Mesothelial cell of epicardium (in vitro differentiated cells): Measurements from ENCODE around the gene DCXR. TPM values are rescaled to one million over a fixed set of nuclear protein-coding genes. Genes with fewer than 3 reads are reported as not detected.
A peak's percentile ranks its signal among the peaks of the same experiment; 100 is the strongest.

Source experiments
- DNase-seq, 2 experiments: peaks; one replicate each; pipeline ENCODE4 v3.0.0; 2021; ENCODE audit warnings: low spot score in 2 of 2; ENCODE audit not compliant: unreplicated experiment in 2 of 2
- H3K27ac Mint-ChIP-seq: 2 replicates; pipeline ENCODE4 v1.8.0; 2021; ENCODE audit warnings: mixed read lengths
- H3K27me3 Mint-ChIP-seq: 2 replicates; pipeline ENCODE4 v1.8.0; 2021; ENCODE audit warnings: low read depth, mixed read lengths
- H3K36me3 Mint-ChIP-seq: 2 replicates; pipeline ENCODE4 v1.8.0; 2021; ENCODE audit warnings: mixed read lengths
- H3K4me1 Mint-ChIP-seq: 2 replicates; pipeline ENCODE4 v1.8.0; 2021; ENCODE audit warnings: mixed read lengths
- H3K4me3 Mint-ChIP-seq: 2 replicates; pipeline ENCODE4 v1.8.0; 2021; ENCODE audit warnings: mild to moderate bottlenecking, moderate library complexity, mixed read lengths
- H3K9me3 Mint-ChIP-seq: 2 replicates; pipeline ENCODE4 v1.8.0; 2021; ENCODE audit warnings: mixed read lengths
- CTCF ChIP-seq: fragments of 200-600 bp; sonication (generic); IDR thresholded peaks from one replicate; pipeline ENCODE4 v1.5.0; 2021; ENCODE audit warnings: antibody characterized with exemption; ENCODE audit not compliant: unreplicated experiment
- total RNA-seq: library from RNA; stranded (reverse); gene quantifications from 3 replicates; pipeline ENCODE4 v1.2.1, GENCODE V29; 2021

Gene DCXR
- total RNA-seq, 1 donor from 2014 or later, result 77.6 TPM

- TF ChIP-seq CTCF, result no peak
- Mint-ChIP-seq H3K4me3 (no peak overlapping the region), H3K9me3 (no peaks in the 10 kb centered on the region), H3K4me1 (peaks cover 17% of the 10 kb centered on the region), H3K27ac (no peak overlapping the region), H3K27me3 (no peaks in the 10 kb centered on the region), H3K36me3 (peaks cover 3% of the 10 kb centered on the region)
- DNase-seq, result no peak
These were observed 9.3 kb downstream of the DCXR start for GRCh38 chr17:82028246-82028645.

- H3K27me3 Mint-ChIP-seq, result no peaks in the 10 kb centered on the region
- no peaks in the 10 kb centered on the region for H3K9me3 Mint-ChIP-seq
- peaks cover 21% of the 10 kb centered on the region for H3K4me1 Mint-ChIP-seq
- TF ChIP-seq CTCF, result no peak
- no peak overlapping the region for H3K4me3 Mint-ChIP-seq
- H3K36me3 Mint-ChIP-seq, result peaks cover 3% of the 10 kb centered on the region
- no peak for DNase-seq
- H3K27ac Mint-ChIP-seq, result no peak overlapping the region
These were observed 11.9 kb downstream of the DCXR start for GRCh38 chr17:82025401-82026107.

GRCh38 chr17:82024859-82025258 lies 12.6 kb downstream of the DCXR start:
- no peak overlapping the region for H3K4me3 Mint-ChIP-seq
- H3K27ac Mint-ChIP-seq, result no peak overlapping the region
- no peaks in the 10 kb centered on the region for H3K27me3 Mint-ChIP-seq
- TF ChIP-seq CTCF, result no peak
- no peaks in the 10 kb centered on the region for H3K9me3 Mint-ChIP-seq
- peaks cover 18% of the 10 kb centered on the region for H3K4me1 Mint-ChIP-seq
- H3K36me3 Mint-ChIP-seq, result peaks cover 3% of the 10 kb centered on the region
- no peak for DNase-seq

GRCh38 chr17:82023447-82024241 lies 13.9 kb downstream of the DCXR start:
- H3K9me3 Mint-ChIP-seq, result no peaks in the 10 kb centered on the region
- peak overlapping the region; percentile 76 for H3K4me3 Mint-ChIP-seq
- H3K27ac Mint-ChIP-seq, result no peak overlapping the region
- peaks cover 3% of the 10 kb centered on the region for H3K36me3 Mint-ChIP-seq
- no peak for TF ChIP-seq CTCF
- H3K4me1 Mint-ChIP-seq, result peaks cover 20% of the 10 kb centered on the region
- DNase-seq, result no peak
- no peaks in the 10 kb centered on the region for H3K27me3 Mint-ChIP-seq

- peak; percentile 99 to 100 for DNase-seq
- Mint-ChIP-seq H3K27me3 (no peaks in the 10 kb centered on the region), H3K4me3 (peak within 1 kb of the TSS; percentile 76), H3K4me1 (peaks cover 22% of the 10 kb centered on the region), H3K27ac (peak within 1 kb of the TSS; percentile 25), H3K36me3 (peaks cover 3% of the 10 kb centered on the region), H3K9me3 (no peaks in the 10 kb centered on the region)
- no peak for TF ChIP-seq CTCF
These were observed 14.5 kb downstream of the DCXR start, which contains the start of gene LRRC45 for GRCh38 chr17:82022981-82023446. LRRC45 (plus strand) TSS chr17:82023305; CDS start chr17:82023644, 339 bp downstream.
